Left ventricle myocardium inferior (tissue), 1 donor: ENCODE results near the gene DCLK1. TPM values are rescaled to one million over a fixed set of nuclear protein-coding genes. Genes with fewer than 3 reads are reported as not detected.

Source experiments
- DNase-seq: peaks from one replicate; pipeline ENCODE4 v3.0.0-alpha.2; 2020
- H3K27ac ChIP-seq: fragments of 200-600 bp; replicated peaks from 2 replicates; pipeline ENCODE4 v1.8.0; 2021
- H3K27me3 ChIP-seq: fragments of 200-600 bp; 2 replicates; pipeline ENCODE4 v1.8.0; 2021; ENCODE audit warnings: low read depth
- H3K36me3 ChIP-seq: fragments of 200-600 bp; 2 replicates; pipeline ENCODE4 v1.8.0; 2021
- H3K4me1 ChIP-seq: fragments of 200-600 bp; 2 replicates; pipeline ENCODE4 v1.8.0; 2021
- H3K4me3 ChIP-seq: fragments of 200-600 bp; 2 replicates; pipeline ENCODE4 v1.8.0; 2021; ENCODE audit warnings: mild to moderate bottlenecking, moderate library complexity
- H3K9me3 ChIP-seq: fragments of 200-600 bp; replicated peaks from 2 replicates; pipeline ENCODE4 v1.8.0; 2021
- intact Hi-C: fragments of 100-400 bp; cut with micrococcal nuclease; formaldehyde crosslinking; loops from one replicate; pipeline ENCODE4 v1.11.0; 2022
- total RNA-seq: library from RNA; stranded (reverse); fragmentation: NEBNext Ultra II Directional; extraction: Animal tissue kit (Norgen Biotek cat#: 25700); gene quantifications from one replicate; pipeline ENCODE4 v1.2.1, GENCODE V29; 2021
- TF ChIP-seq, protein P1 (sequence below): fragments of 200-600 bp; IDR thresholded peaks from 2 replicates; pipeline ENCODE4 v1.8.0; 2021; ENCODE audit warnings: antibody characterized with exemption, mild to moderate bottlenecking, borderline replicate concordance
- donor health status: DM: no; HTN: yes; CAD: no; lungs with severe emphysema.

Gene DCLK1
- total RNA-seq, 1 donor from 2014 or later, result 8.4 TPM

- Histone ChIP-seq H3K4me1 (peaks cover 17% of the 10 kb centered on the region), H3K27me3 (no peaks in the 10 kb centered on the region), H3K36me3 (no peaks in the 10 kb centered on the region), H3K9me3 (no peaks in the 10 kb centered on the region), H3K27ac (no peak overlapping the region), H3K4me3 (no peak overlapping the region)
- intact Hi-C loops, result no loop called here
- no peak for DNase-seq
- TF ChIP-seq, protein P1, sequence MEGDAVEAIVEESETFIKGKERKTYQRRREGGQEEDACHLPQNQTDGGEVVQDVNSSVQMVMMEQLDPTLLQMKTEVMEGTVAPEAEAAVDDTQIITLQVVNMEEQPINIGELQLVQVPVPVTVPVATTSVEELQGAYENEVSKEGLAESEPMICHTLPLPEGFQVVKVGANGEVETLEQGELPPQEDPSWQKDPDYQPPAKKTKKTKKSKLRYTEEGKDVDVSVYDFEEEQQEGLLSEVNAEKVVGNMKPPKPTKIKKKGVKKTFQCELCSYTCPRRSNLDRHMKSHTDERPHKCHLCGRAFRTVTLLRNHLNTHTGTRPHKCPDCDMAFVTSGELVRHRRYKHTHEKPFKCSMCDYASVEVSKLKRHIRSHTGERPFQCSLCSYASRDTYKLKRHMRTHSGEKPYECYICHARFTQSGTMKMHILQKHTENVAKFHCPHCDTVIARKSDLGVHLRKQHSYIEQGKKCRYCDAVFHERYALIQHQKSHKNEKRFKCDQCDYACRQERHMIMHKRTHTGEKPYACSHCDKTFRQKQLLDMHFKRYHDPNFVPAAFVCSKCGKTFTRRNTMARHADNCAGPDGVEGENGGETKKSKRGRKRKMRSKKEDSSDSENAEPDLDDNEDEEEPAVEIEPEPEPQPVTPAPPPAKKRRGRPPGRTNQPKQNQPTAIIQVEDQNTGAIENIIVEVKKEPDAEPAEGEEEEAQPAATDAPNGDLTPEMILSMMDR, result no peak
Measured at GRCh38 chr13:35930665-35931631, 200.2 kb downstream of the DCLK1 start.

- TF ChIP-seq, protein P1, result no peak
- H3K9me3 ChIP-seq, result no peaks in the 10 kb centered on the region
- DNase-seq, result no peak
- no peak overlapping the region for H3K27ac ChIP-seq
- H3K27me3 ChIP-seq, result no peaks in the 10 kb centered on the region
- peaks cover 26% of the 10 kb centered on the region for H3K4me1 ChIP-seq
- intact Hi-C loops, result no loop called here
- H3K36me3 ChIP-seq, result no peaks in the 10 kb centered on the region
- H3K4me3 ChIP-seq, result no peak overlapping the region
Measured at GRCh38 chr13:35927567-35928021, 203.6 kb downstream of the DCLK1 start.

DNA sequence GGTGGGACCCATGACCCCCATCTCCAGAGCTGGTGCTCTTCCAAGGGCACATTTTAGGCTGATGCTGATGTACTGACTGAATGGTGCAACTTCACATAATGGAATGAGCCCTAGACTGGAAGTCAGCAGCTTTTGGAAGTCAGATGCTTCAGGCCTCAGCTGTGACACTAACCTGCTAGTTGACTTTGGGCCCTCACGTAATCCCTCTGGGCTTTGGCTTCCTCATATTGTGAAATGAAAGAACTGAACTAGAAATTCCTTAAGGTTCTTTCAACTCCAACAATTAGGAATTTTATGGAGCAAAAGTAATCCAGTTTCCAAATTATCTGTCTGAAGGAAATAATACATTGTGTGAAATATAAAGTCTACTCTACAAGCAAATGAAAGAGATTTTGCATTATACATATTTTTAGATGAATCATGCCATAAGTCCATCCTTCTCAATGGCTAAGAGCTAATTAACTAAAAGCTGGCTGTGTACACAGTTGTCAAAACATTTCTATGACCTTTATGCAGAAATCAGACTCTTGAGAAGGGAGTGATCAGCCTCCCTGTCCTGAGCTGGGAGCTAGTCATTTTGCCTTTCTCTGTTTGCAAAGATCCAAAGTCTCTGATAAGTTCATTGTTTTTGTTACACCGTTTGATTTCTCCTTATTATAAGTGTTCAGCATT, 204.2 kb downstream of the DCLK1 start:
- Histone ChIP-seq H3K4me3 (no peak overlapping the region), H3K27ac (no peak overlapping the region), H3K9me3 (no peaks in the 10 kb centered on the region), H3K4me1 (peaks cover 26% of the 10 kb centered on the region), H3K36me3 (no peaks in the 10 kb centered on the region), H3K27me3 (no peaks in the 10 kb centered on the region)
- intact Hi-C loops, result no loop called here
- DNase-seq, result no peak
- TF ChIP-seq, protein P1, result no peak

DNA sequence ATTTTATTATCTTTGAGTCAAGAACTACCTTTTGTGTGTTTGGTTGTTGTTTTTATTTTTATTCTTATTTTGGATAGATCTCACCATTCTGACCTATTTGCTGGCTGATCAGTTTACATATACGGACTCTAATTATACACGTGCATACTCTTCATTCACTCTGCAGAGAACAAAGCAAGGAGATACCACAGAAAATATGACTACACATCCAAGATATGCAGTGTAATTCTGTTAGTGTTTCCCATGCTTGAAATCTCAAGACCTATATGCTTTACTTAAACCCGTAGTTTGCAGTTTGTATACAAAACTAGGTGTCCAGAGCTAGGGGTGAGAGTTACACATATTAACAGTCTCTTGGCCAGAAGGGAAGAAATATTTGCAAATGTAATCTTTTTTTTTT, 205.5 kb downstream of the DCLK1 start:
- Histone ChIP-seq H3K4me1 (peaks cover 26% of the 10 kb centered on the region), H3K4me3 (no peak overlapping the region), H3K36me3 (no peaks in the 10 kb centered on the region), H3K9me3 (no peaks in the 10 kb centered on the region), H3K27ac (no peak overlapping the region), H3K27me3 (no peaks in the 10 kb centered on the region)
- no peak for DNase-seq
- intact Hi-C loops, result no loop called here
- TF ChIP-seq, protein P1, result no peak

GRCh38 chr13:35923347-35923746, 207.8 kb downstream of the DCLK1 start:
- Histone ChIP-seq H3K4me3 (no peak overlapping the region), H3K27ac (no peak overlapping the region), H3K36me3 (no peaks in the 10 kb centered on the region), H3K4me1 (peaks cover 26% of the 10 kb centered on the region), H3K9me3 (no peaks in the 10 kb centered on the region), H3K27me3 (no peaks in the 10 kb centered on the region)
- peak; percentile 26 for DNase-seq
- TF ChIP-seq, protein P1, result no peak
- intact Hi-C loops, result no loop called here
